ENCODE measurements around the gene PRKCG.

Gene PRKCG

GRCh38 chr19:53873773-53874605 lies 8.0 kb upstream of the PRKCG start:
- FAIRE-seq: no peak

GRCh38 chr19:53874606-53874990 lies 7.4 kb upstream of the PRKCG start:
- FAIRE-seq: no peak

GRCh38 chr19:53875602-53876325 lies 6.2 kb upstream of the PRKCG start:
- no peak for FAIRE-seq

GRCh38 chr19:53876651-53877224 lies 5.3 kb upstream of the PRKCG start:
- FAIRE-seq: no peak

- no peak for FAIRE-seq
These were observed 4.6 kb upstream of the PRKCG start for GRCh38 chr19:53877361-53877766.

- FAIRE-seq: no peak
These were observed 3.2 kb upstream of the PRKCG start for GRCh38 chr19:53878776-53879139.

- peak; percentile 97 for FAIRE-seq
These were observed 2.6 kb upstream of the PRKCG start for GRCh38 chr19:53879140-53880081.

- FAIRE-seq: no peak
These were observed 1.1 kb upstream of the PRKCG start for GRCh38 chr19:53880711-53881481.

GRCh38 chr19:53882391-53883050 lies 524 bp downstream of the PRKCG start:
- no peak for FAIRE-seq

- no peak for FAIRE-seq
These were observed 1.2 kb downstream of the PRKCG start for GRCh38 chr19:53883231-53883661.

- no peak for FAIRE-seq
These were observed 1.7 kb downstream of the PRKCG start for GRCh38 chr19:53883741-53884140.

GRCh38 chr19:53884256-53884655 lies 2.3 kb downstream of the PRKCG start:
- FAIRE-seq: no peak

- no peak for FAIRE-seq
These were observed 3.0 kb downstream of the PRKCG start for GRCh38 chr19:53885036-53885435.

- no peak for FAIRE-seq
These were observed 10.4 kb downstream of the PRKCG start for GRCh38 chr19:53892301-53892980.

- FAIRE-seq: no peak
These were observed 11.0 kb downstream of the PRKCG start for GRCh38 chr19:53892981-53893325.

GRCh38 chr19:53894707-53895106 lies 12.7 kb downstream of the PRKCG start:
- no peak for FAIRE-seq

GRCh38 chr19:53896682-53897081 lies 14.7 kb downstream of the PRKCG start:
- FAIRE-seq: no peak

- FAIRE-seq: no peak
These were observed 15.5 kb downstream of the PRKCG start for GRCh38 chr19:53897459-53897858.

- FAIRE-seq: no peak
These were observed 16.2 kb downstream of the PRKCG start for GRCh38 chr19:53898166-53898565.

- FAIRE-seq: no peak
These were observed 16.8 kb downstream of the PRKCG start for GRCh38 chr19:53898636-53899341.
